ENCODE measurements around the gene TUBB4B. TPM values are rescaled to one million over a fixed set of nuclear protein-coding genes. Genes with fewer than 3 reads are reported as not detected.
A peak's percentile ranks its signal among the peaks of the same experiment; 100 is the strongest.

Gene TUBB4B
- total RNA-seq = 100 to 1,000 TPM; 345 to 383 (median 380) TPM

DNA sequence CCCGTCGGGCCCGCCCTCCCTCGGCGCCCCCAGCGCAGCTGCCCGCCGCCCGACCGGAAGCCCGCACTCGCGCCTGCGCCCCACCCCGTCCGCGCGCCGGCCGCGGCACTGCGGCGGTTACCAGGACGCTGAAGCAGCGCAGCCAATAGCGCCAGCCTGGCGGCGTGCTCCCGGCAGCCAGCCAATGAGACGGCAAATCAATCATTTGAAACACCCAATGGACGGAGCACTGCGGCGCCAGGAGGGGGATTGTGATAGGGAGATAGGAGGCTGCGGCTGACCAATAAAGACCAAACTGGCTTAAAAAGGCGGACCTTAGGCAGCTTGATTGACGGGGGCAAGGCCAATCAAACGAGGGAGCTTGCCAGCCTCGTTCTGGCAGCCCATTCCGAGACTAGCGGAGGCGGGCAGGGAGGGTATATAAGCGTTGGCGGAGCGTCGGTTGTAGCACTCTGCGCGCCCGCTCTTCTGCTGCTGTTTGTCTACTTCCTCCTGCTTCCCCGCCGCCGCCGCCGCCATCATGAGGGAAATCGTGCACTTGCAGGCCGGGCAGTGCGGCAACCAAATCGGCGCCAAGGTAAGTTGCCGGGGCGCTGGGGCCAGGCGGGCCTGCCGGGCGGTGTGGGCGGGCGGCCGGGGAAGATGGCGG is at the start of gene TUBB4B:
Gene TUBB4B (plus strand): TSS at position 447 of the 649 bp plus-strand sequence. CDS start 74 bp downstream, at position 521.
- Mint-ChIP-seq H3K9me3 (no peaks in the 10 kb centered on the region), H3K4me3 (peak within 1 kb of the TSS; percentile 89), H3K27me3 (ENCODE audit: low read depth) (no peaks in the 10 kb centered on the region), H3K36me3 (ENCODE audit: insufficient read depth) (peaks cover 12% of the 10 kb centered on the region), H3K4me1 (ENCODE audit: low read depth) (peaks cover 28% of the 10 kb centered on the region)
- peak; percentile 96 for DNase-seq
- ATAC-seq = peak; percentile 77 to 78

DNA sequence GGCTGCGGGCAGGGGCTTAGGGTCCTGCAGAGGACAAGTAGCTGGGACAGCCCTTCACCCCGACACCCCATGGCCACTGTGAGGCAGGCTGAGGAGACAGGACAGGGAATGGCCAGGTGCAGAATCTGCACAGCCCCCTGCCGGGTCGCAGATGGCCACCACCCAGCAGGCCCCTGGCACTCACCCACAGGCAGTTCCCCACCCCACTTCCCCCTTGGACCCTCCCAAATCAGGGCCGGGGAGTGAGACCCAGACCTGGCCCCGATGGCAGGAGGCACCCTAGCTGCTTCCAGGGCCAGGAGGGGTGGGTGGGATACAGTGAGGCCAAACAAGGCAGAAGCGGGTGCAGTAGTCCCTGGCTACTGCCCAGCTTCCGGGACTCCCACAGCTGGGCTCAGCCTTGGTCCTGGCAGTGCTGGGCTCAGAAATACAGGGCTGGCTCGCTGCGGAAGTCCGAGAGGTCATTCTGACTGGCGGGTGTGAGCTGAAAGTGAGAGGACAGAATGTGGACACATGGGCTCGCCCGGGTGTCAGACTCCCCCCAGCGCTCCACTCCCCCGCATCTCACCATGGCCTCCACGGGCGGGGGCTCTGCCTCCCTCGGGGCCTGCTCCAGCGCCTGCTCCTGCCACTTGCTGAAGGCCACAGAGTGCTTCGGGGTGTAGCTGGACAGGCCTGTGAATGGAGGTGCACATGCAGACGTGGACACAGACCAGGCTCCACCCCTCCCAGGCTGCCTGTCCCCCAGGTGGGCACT is 49.2 kb upstream of the TUBB4B start:
- no peak for ATAC-seq
- no peak overlapping the region for H3K4me3 Mint-ChIP-seq
- DNase-seq = no peak
- peaks cover 4% of the 10 kb centered on the region for H3K36me3 Mint-ChIP-seq (ENCODE audit: insufficient read depth)
- H3K4me1 Mint-ChIP-seq (ENCODE audit: low read depth) = peaks cover 23% of the 10 kb centered on the region
- H3K9me3 Mint-ChIP-seq = no peaks in the 10 kb centered on the region
- no peaks in the 10 kb centered on the region for H3K27me3 Mint-ChIP-seq (ENCODE audit: low read depth)

DNA sequence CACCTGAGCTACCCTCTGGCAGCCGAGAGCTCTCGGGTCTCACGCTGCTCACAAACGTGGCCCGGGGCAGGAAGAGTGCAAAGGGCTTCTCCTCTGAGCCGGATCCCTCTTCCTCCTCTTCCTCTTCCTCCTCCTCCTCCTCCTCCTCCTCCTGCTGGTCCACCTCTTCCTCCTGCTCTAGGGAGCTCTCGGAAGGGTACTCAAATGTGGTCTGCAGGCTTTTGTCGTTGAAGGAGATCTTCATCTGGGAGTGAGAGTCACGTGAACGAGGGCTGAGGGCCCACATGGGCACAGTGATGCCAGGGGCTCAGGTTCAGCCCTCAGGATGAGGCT is 48.7 kb upstream of the TUBB4B start:
- Mint-ChIP-seq H3K4me3 (no peak overlapping the region), H3K27me3 (ENCODE audit: low read depth) (no peaks in the 10 kb centered on the region)

DNA sequence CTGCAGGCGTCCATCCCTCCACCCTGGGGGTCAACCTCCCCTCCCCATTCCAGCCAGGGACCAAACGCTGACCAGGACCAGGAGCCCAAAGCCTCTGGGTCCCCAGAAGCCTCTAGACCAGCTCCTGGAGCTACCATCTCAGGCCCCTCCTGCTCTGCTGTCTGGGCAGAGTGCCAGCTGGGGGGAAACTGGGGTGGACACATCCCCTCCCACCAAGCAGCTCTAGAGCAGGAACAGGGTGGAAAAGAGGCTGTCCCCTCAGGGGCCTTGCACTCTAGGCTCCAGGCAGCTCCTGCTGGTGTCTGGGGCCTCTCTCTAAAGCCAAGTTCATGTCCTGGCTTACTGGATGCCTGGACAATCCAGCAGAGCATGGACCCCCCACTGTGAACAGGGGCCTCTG is 48.2 kb upstream of the TUBB4B start:
- H3K27me3 Mint-ChIP-seq (ENCODE audit: low read depth) = no peaks in the 10 kb centered on the region
- ATAC-seq (no peak), DNase-seq (no peak)
- no peaks in the 10 kb centered on the region for H3K9me3 Mint-ChIP-seq
- no peak overlapping the region for H3K4me3 Mint-ChIP-seq
- H3K4me1 Mint-ChIP-seq (ENCODE audit: low read depth) = peaks cover 15% of the 10 kb centered on the region
- H3K36me3 Mint-ChIP-seq (ENCODE audit: insufficient read depth) = peaks cover 4% of the 10 kb centered on the region

More for the DNA sequence above, 48.7 kb upstream of the TUBB4B start:
- Mint-ChIP-seq H3K4me1 (ENCODE audit: low read depth) (peaks cover 18% of the 10 kb centered on the region), H3K36me3 (ENCODE audit: insufficient read depth) (peaks cover 4% of the 10 kb centered on the region), H3K9me3 (no peaks in the 10 kb centered on the region)
- no peak for ATAC-seq
- DNase-seq = no peak

DNA sequence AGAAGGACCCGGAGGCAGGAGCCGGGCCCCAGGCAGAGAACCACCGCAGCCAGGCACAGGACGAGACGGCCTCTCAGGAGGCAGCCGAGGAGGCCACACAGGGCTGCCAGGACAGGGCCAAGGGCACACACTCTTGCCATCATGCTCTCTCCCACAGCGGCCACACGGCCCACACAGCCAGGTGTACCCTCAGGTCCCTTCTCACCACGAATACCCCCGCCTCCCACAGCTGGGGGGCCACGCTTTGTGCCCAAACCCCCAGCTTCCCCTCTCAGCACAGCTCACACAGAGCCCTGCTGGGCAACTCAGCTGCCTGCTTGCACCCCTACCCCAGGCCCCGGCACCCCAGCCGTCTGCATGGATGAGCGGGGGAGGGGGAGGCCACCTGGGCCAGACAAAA is 47.3 kb upstream of the TUBB4B start:
- H3K9me3 Mint-ChIP-seq = no peaks in the 10 kb centered on the region
- ATAC-seq = no peak

DNA sequence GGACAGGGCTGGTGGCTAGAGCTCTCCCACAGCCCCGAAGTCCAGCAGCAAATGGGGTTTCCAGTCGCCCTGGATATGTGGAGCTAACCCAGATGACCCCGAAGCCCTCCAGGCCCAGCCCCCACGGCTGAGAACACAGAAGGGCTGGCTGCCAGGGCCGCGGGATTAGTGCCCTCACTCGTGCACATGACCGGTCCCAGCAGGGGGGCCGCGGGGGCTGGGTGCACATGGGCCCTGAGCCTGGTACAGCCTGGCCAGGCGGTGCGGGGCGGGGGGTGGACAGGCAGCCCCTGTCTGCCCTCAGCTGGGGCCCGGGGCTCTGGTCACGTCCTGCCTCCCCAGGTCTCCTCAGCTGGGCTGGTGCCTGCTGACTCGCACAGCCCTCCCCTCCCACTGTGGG is 46.7 kb upstream of the TUBB4B start:
- Mint-ChIP-seq H3K4me3 (no peak overlapping the region), H3K9me3 (no peaks in the 10 kb centered on the region), H3K4me1 (ENCODE audit: low read depth) (peaks cover 10% of the 10 kb centered on the region), H3K36me3 (ENCODE audit: insufficient read depth) (peaks cover 2% of the 10 kb centered on the region), H3K27me3 (ENCODE audit: low read depth) (no peaks in the 10 kb centered on the region)
- ATAC-seq (no peak), DNase-seq (no peak)

More for the DNA sequence above, 47.3 kb upstream of the TUBB4B start:
- DNase-seq = no peak
- H3K36me3 Mint-ChIP-seq (ENCODE audit: insufficient read depth) = peaks cover 4% of the 10 kb centered on the region
- peaks cover 14% of the 10 kb centered on the region for H3K4me1 Mint-ChIP-seq (ENCODE audit: low read depth)
- H3K4me3 Mint-ChIP-seq = no peak overlapping the region
- H3K27me3 Mint-ChIP-seq (ENCODE audit: low read depth) = no peaks in the 10 kb centered on the region

DNA sequence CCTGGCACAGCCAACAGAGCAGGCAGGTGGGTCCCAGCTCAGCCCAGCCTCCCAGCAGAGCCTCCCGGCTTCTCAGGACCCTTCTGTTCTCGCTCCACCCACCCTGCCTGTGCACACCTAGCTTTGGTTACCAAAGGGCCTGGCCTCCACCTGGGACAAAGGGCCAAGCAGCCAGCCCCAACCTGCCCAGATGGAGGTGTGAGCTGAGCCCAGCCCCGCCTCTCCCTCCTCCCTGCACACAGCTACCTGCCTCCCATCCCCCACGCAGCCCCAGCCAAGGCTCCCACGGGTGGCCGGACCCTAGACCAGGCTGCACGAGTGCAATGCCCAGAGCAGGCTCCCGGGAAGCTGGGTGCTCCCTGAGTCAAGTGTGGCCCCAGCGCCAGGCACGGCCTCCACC is 46.2 kb upstream of the TUBB4B start:
- Mint-ChIP-seq H3K36me3 (ENCODE audit: insufficient read depth) (peaks cover 2% of the 10 kb centered on the region), H3K4me1 (ENCODE audit: low read depth) (peaks cover 7% of the 10 kb centered on the region), H3K9me3 (no peaks in the 10 kb centered on the region), H3K27me3 (ENCODE audit: low read depth) (no peaks in the 10 kb centered on the region), H3K4me3 (no peak overlapping the region)
- no peak for ATAC-seq
- no peak for DNase-seq

DNA sequence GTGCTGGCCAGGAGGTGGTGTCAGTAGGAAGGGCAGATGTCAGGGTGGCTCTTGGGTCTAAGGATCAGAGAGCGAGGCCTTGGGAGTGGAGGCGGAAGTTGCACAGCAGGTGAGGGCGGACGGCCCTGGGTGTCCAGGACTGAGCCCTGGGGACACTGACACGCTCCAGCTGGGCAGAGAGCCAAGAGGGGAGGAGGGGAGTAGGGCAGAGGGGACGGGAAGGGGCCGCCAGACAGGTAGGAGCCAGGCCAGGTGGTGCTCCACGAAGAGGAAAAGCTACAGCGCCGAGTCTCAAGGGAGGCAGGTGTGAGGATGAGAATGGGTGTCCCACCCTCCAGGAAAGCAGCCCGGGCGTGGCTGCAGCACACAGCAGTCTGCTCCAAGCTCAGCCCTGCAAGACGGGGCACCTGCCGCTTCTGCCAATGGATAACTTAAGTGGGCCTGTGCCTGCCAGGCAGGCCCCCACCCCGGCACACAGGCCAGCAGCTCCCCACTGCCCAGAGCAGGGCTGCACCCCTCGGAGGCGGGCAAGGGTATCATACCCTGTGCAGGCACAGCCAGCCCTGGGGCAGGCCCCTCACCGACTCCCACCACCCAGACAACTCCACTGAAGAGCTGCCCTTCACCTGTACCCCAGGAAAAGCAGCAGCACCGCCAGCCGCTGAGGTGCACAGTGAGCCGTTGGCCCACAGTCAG is 45.4 kb upstream of the TUBB4B start:
- peaks cover 4% of the 10 kb centered on the region for H3K4me1 Mint-ChIP-seq (ENCODE audit: low read depth)
- peaks cover 2% of the 10 kb centered on the region for H3K36me3 Mint-ChIP-seq (ENCODE audit: insufficient read depth)
- H3K27me3 Mint-ChIP-seq (ENCODE audit: low read depth) = no peaks in the 10 kb centered on the region
- H3K9me3 Mint-ChIP-seq = no peaks in the 10 kb centered on the region
- ATAC-seq (no peak), DNase-seq (no peak)
- H3K4me3 Mint-ChIP-seq = no peak overlapping the region

DNA sequence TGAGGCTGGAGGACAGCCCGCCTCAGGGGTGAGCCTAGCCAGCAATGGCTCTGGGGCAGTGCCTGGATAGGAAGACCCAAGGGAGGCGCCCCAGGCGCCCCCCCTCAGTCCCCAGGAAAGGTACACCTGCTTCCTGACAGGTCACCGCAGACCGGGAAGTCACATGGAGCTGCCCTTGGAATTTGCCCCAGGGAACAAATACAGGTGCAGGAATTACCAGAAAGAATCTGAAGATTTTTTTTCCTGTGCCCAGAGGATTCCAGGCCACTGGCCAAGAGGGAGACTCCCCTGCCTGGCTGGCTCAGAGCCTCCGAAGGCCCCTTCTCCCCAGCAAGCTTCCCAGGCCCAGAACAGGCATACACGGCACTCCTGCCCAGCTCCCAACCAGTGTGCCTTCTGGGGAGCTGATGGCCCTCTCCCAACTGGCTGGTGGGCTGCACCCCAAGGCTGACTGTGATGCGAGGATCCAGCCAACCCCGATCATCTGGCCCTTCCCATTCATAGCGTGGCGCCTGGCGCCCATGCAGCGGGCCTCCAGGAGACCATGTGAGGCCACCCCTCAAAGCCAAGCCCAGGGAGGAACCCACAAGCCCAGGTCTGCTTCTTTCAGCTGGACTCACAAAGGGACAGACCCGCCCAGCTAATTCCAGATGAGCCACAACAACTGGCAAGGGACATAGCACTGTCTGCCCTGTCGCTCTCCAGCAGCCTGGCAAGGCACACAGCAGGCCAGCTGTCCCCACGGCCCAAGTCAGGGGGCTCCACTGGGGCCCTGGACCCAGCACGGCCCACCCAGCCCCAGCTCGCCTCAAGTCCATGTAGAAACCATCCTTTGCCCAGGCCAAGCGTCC is 42.8 kb upstream of the TUBB4B start:
- peak overlapping the region; percentile 52 for H3K4me3 Mint-ChIP-seq
- H3K27me3 Mint-ChIP-seq (ENCODE audit: low read depth) = no peaks in the 10 kb centered on the region
- H3K36me3 Mint-ChIP-seq (ENCODE audit: insufficient read depth) = no peaks in the 10 kb centered on the region
- ATAC-seq (no peak), DNase-seq (no peak)
- no peaks in the 10 kb centered on the region for H3K9me3 Mint-ChIP-seq
- H3K4me1 Mint-ChIP-seq (ENCODE audit: low read depth) = peaks cover 13% of the 10 kb centered on the region

DNA sequence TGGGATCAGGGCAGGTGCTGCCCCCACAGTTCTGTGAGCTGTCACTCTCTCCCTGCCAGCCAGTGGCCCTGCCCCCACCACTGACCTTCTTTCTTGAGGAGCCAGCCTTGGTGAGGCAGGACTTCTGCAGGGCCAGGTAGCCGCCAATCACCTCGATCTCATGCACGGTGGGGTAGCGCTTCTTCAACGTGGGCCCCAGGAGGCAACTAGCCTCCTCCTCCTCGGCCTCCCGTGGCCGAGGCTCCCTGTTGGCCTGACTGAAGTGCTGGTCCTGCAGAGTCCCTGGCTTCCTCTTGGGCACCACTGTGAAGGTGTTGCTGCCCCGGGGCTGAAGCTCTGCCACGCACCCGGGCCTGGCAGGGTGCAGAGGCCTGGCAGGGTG is 42.2 kb upstream of the TUBB4B start:
- peak overlapping the region; percentile 83 for H3K4me3 Mint-ChIP-seq
- DNase-seq = no peak
- no peaks in the 10 kb centered on the region for H3K9me3 Mint-ChIP-seq
- ATAC-seq = no peak
- H3K27me3 Mint-ChIP-seq (ENCODE audit: low read depth) = no peaks in the 10 kb centered on the region
- H3K4me1 Mint-ChIP-seq (ENCODE audit: low read depth) = peaks cover 13% of the 10 kb centered on the region
- no peaks in the 10 kb centered on the region for H3K36me3 Mint-ChIP-seq (ENCODE audit: insufficient read depth)

DNA sequence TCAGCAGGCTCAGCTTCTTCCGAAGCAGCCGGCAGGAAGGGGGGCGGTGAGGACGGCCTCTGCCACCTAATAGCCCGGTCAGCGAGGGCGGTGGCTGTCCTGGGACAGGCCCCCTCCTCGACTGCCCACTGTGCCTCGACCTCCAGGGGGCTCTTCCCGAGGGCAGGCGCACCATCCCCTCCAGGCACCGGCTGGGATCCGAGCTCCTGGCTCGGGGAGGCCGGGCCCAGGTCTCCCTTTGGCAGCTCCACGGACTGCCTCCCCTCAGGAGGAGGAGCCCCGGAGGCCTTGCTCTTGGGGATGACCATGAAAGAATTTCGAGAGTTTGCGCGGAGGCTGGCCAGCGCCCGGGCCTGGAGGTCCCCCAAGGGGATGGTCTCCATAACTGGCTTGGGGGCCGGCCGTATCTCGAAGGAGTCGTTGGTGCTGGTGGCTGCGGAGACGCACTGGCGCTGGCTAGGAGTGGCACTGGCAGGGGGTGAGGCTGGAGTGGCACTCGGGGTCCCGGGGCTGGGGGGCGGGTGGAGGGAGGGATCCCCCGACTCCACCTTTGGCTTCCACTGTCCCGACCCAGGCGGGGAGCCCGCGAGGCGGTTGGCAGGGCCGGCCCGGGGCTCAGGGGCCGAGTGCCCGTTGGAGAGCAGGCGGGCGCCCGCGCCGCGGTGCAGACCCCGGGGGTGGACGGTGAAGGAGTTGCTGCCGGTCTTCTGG is 41.5 kb upstream of the TUBB4B start:
- H3K27me3 Mint-ChIP-seq (ENCODE audit: low read depth) = no peaks in the 10 kb centered on the region
- ATAC-seq (no peak), DNase-seq (no peak)
- peak overlapping the region; percentile 83 for H3K4me3 Mint-ChIP-seq
- H3K4me1 Mint-ChIP-seq (ENCODE audit: low read depth) = peaks cover 18% of the 10 kb centered on the region
- H3K36me3 Mint-ChIP-seq (ENCODE audit: insufficient read depth) = no peaks in the 10 kb centered on the region
- H3K9me3 Mint-ChIP-seq = no peaks in the 10 kb centered on the region

DNA sequence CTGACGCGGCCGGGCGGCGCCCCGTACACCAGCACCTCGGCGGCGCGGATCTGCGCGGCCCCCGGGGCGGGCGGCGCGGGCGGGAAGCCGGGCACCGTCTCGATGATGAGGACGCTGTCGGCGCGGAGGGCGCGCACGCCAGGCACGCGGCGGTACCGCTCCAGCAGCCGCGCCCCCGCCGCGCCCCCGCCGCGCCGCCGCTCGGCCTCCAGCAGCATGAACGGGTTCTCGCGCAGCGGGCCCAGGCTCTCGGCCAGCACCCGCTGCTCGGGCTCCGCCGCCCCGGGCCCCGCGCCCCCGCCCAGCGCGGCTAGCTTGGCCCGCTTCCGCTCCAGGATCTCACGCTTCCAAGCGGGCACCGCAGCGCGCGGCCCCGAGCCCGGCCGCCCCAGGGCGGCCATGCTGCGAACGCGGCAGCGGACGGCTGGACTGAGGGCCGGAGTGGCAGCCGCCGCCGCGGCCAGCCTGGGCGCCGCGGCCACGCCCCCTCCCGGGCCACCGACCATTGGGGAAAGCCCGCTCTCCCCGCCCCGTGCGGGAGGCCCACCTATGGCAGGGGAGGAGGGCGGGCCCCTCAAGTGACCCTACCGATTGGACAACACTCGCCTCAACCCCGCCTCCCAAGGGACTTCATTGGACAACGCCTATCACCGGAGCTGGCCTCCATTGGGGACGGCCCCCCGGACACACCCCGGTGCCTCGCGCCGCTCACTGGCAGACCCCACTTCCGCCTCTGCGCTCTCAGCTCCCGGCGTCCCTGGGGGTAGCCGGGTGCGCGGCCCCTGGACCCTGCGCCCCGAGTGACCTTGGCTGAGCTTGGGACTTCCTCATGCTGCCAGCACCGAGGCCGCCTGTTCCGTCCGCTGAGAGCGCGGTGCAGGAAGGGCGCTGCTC is 40.5 kb upstream of the TUBB4B start, which contains the start of gene TPRN:
Gene TPRN (minus strand): TSS at position 431 of the 894 bp plus-strand sequence. CDS start 30 bp downstream, at position 401.
- Mint-ChIP-seq H3K4me3 (peak within 1 kb of the TSS; percentile 84), H3K9me3 (no peaks in the 10 kb centered on the region), H3K4me1 (ENCODE audit: low read depth) (peaks cover 22% of the 10 kb centered on the region), H3K27me3 (ENCODE audit: low read depth) (no peaks in the 10 kb centered on the region), H3K36me3 (ENCODE audit: insufficient read depth) (no peaks in the 10 kb centered on the region)
- ATAC-seq = peak; percentile 93 to 96
- DNase-seq = peak; percentile 97
